ENCODE results near the gene JPT1.

- peak in 1 of 2 donors; percentile 47 for TF ChIP-seq CTCF (IDR thresholded peaks at IDR 0.05; ENCODE audit: extremely low read depth in 1 of 2, insufficient read depth in 1 of 2, low read depth in 1 of 2, low read length in 2 of 2)
- TF ChIP-seq EZH2 (IDR thresholded peaks at IDR 0.05; ENCODE audit: borderline replicate concordance, low read depth, low read length, severe bottlenecking), result no peak
Measured at GRCh38 chr17:75135946-75136345, 18.4 kb downstream of the JPT1 start.
